ENCODE data around the gene OR51B2. TPM values are rescaled to one million over a fixed set of nuclear protein-coding genes. Genes with fewer than 3 reads are reported as not detected.

Gene OR51B2
- total RNA-seq, 1 experiment from 2014 or later, result not detected

GRCh38 chr11:5348551-5349194 lies 24.6 kb upstream of the OR51B2 start:
- Histone ChIP-seq H3K27ac (ENCODE audit: low read length) (no peak overlapping the region), H3K36me3 (ENCODE audit: control insufficient read depth, insufficient read depth, low read length) (no peaks in the 10 kb centered on the region), H3K4me3 (ENCODE audit: low read depth in 2 of 2, low read length in 2 of 2) (no peak overlapping the region), H3K9me3 (ENCODE audit: control insufficient read depth, insufficient read depth, low read depth, low read length) (no peaks in the 10 kb centered on the region), H3K27me3 (ENCODE audit: control insufficient read depth, insufficient read depth, low read length) (no peaks in the 10 kb centered on the region), H3K4me1 (ENCODE audit: control insufficient read depth, insufficient read depth, low read length) (no peaks in the 10 kb centered on the region)
- CTCF ChIA-PET, result no interaction called here
- in situ Hi-C loops (cut with HindIII; ENCODE audit: low pct_unique_long_range_greater_than_20kb, low sequenced_read_pairs) (no loop called here), intact Hi-C loops (cut with micrococcal nuclease; ENCODE audit: unreplicated experiment) (no loop called here)
- POLR2A ChIA-PET, result no interaction called here
- DNase-seq (ENCODE audit: low read depth, low spot score) (no peak), ATAC-seq (no peak)
- TF ChIP-seq TCF7L2 (IDR thresholded peaks at IDR 0.05; ENCODE audit: low read depth, low read length) (no peak), REST (IDR thresholded peaks at IDR 0.05; ENCODE audit: insufficient read depth in 1 of 2, low read depth in 2 of 2, low read length in 1 of 2) (no peak), SIN3A (IDR thresholded peaks at IDR 0.05; ENCODE audit: borderline replicate concordance, insufficient read depth, low read depth, low read length) (no peak), POLR2AphosphoS5 (IDR thresholded peaks at IDR 0.05; ENCODE audit: low read depth, low read length) (no peak), CTCF (IDR thresholded peaks at IDR 0.05) (no peak)
- BruUV-seq (replicated peaks), result no TSS peak

- ChIA-PET POLR2A (no interaction called here), CTCF (no interaction called here)
- no peak for DNase-seq (ENCODE audit: low read depth, low spot score)
- Histone ChIP-seq H3K27ac (ENCODE audit: low read length) (no peak overlapping the region), H3K36me3 (ENCODE audit: control insufficient read depth, insufficient read depth, low read length) (no peaks in the 10 kb centered on the region), H3K27me3 (ENCODE audit: control insufficient read depth, insufficient read depth, low read length) (no peaks in the 10 kb centered on the region), H3K4me3 (ENCODE audit: low read depth in 2 of 2, low read length in 2 of 2) (no peak overlapping the region), H3K9me3 (ENCODE audit: control insufficient read depth, insufficient read depth, low read depth, low read length) (no peaks in the 10 kb centered on the region), H3K4me1 (ENCODE audit: control insufficient read depth, insufficient read depth, low read length) (no peaks in the 10 kb centered on the region)
- TF ChIP-seq REST (IDR thresholded peaks at IDR 0.05; ENCODE audit: insufficient read depth in 1 of 2, low read depth in 2 of 2, low read length in 1 of 2), result no peak
- TF ChIP-seq POLR2AphosphoS5 (IDR thresholded peaks at IDR 0.05; ENCODE audit: low read depth, low read length), result no peak
- BruUV-seq (replicated peaks), result no TSS peak
- in situ Hi-C loops (cut with HindIII; ENCODE audit: low pct_unique_long_range_greater_than_20kb, low sequenced_read_pairs), result no loop called here
- intact Hi-C loops (cut with micrococcal nuclease; ENCODE audit: unreplicated experiment), result no loop called here
- no peak for ATAC-seq
These were observed 21.7 kb upstream of the OR51B2 start for GRCh38 chr11:5345831-5346230.

Data from Panc1 (cell line).